Tibial nerve (tissue), 4 donors: ENCODE results near the gene ZNF565.

ENCODE experiments used
- CTCF ChIP-seq, 5 experiments: fragments of 200-600 bp in 3 of 5; fragments of 450-650 bp in 2 of 5; sonication (generic) in 3 of 5; IDR thresholded peaks; one replicate each; pipeline ENCODE4 v1.5.1; 2016 to 2019; ENCODE audit warnings: antibody characterized with exemption in 5 of 5, mild to moderate bottlenecking in 3 of 5, moderate library complexity in 2 of 5
- EP300 ChIP-seq, 2 donors: sonication (generic); formaldehyde crosslinking; IDR thresholded peaks; one replicate each; pipeline ENCODE4 v1.6.1; 2017; ENCODE audit warnings: antibody characterized with exemption in 2 of 2, mild to moderate bottlenecking in 1 of 2
- POLR2A ChIP-seq, 2 donors: fragments of 450-650 bp; IDR thresholded peaks; one replicate each; pipeline ENCODE4 v1.6.1; 2017; ENCODE audit warnings: antibody characterized with exemption in 2 of 2, mild to moderate bottlenecking in 2 of 2, moderate library complexity in 2 of 2

GRCh38 chr19:36210497-36210896, 4.0 kb downstream of the ZNF565 start:
- TF ChIP-seq CTCF (IDR thresholded peaks at IDR 0.05), result no peak
- no peak for TF ChIP-seq EP300 (IDR thresholded peaks at IDR 0.05)
- TF ChIP-seq POLR2A (IDR thresholded peaks at IDR 0.05), result no peak
